Adrenal gland (tissue), 12 donors: ENCODE data around the gene ITGA3. TPM values are rescaled to one million over a fixed set of nuclear protein-coding genes. Genes with fewer than 3 reads are reported as not detected.
A peak's percentile ranks its signal among the peaks of the same experiment; 100 is the strongest.

Experiments
- DNase-seq, 7 donors: peaks; one replicate each; pipeline ENCODE4 v3.0.0-alpha.2; 2019 to 2020
- H3K27ac ChIP-seq, 5 donors: fragments of 200-600 bp; sonication (generic) in 4 of 5; 1 replicate in 3 of 5; 2 replicates in 2 of 5; pipeline versions ENCODE4 v1.5.1 to v1.8.0; 2016 to 2020; ENCODE audit warnings: mild to moderate bottlenecking in 1 of 5
- H3K27me3 ChIP-seq: fragments of 200-600 bp; 2 replicates; pipeline ENCODE4 v1.8.0; 2021
- H3K36me3 ChIP-seq, 2 donors: fragments of 200-600 bp; replicated peaks in 1 of 2; 1 replicate in 1 of 2; 2 replicates in 1 of 2; pipeline versions ENCODE4 v1.5.1 to v1.8.0; 2018 to 2022
- H3K4me1 ChIP-seq, 2 donors: fragments of 200-600 bp; replicated peaks in 1 of 2; 1 replicate in 1 of 2; 2 replicates in 1 of 2; pipeline versions ENCODE4 v1.5.1 to v1.8.0; 2018 to 2021
- H3K4me3 ChIP-seq, 4 donors: fragments of 200-600 bp; sonication (generic) in 3 of 4; one replicate each; pipeline ENCODE4 v1.5.1; 2016 to 2018
- H3K9me3 ChIP-seq, 3 donors: fragments of 200-600 bp; sonication (generic) in 1 of 3; replicated peaks in 1 of 3; 1 replicate in 2 of 3; 2 replicates in 1 of 3; pipeline versions ENCODE4 v1.5.1 to v1.8.0; 2016 to 2021
- POLR2A ChIP-seq, 2 donors: fragments of 450-650 bp; IDR thresholded peaks; one replicate each; pipeline ENCODE4 v1.6.1; 2017; ENCODE audit warnings: antibody characterized with exemption in 2 of 2, mild to moderate bottlenecking in 2 of 2, moderate library complexity in 1 of 2
- WGBS, 4 donors: extraction: QIAGEN DNeasy Blood & Tissue Kit in 2 of 4; methylation state at CpG; one replicate each; pipeline versions ENCODE4 v1.1.5 to v1.1.7; 2013 to 2017; 5-methylcytosine and 5-hydroxymethylcytosine counted together
- intact Hi-C, 2 donors: fragments of 100-400 bp; cut with DNase I; formaldehyde crosslinking; loops; one replicate each; pipeline versions ENCODE4 v1.14.1 to v1.15.0; 2022 to 2023
- polyA plus RNA-seq, 3 donors: library from polyadenylated mRNA; stranded (reverse); fragments of 200-250 nt in 2 of 3; fragments of 350-450 nt in 1 of 3; fragmentation: Illumina TruSeq in 1 of 3; extraction: RNeasy Lipid Tissue Mini Kit (QIAGEN cat#74804) in 1 of 3; gene quantifications; one replicate each; pipeline ENCODE4 v1.2.3, GENCODE V29; 2013 to 2014
- total RNA-seq, 9 donors: library from RNA; depleted of rRNA in 4 of 9; stranded (reverse); fragments of >200 nt in 4 of 9; fragments of 120-200 nt in 1 of 9; fragmentation: NEBNext Ultra II Directional in 1 of 9; extraction: Animal tissue kit (Norgen Biotek cat#: 25700) in 1 of 9; gene quantifications; one replicate each; pipeline versions ENCODE4 v1.1.0 to v1.2.4, GENCODE V29; 2013 to 2023
- TF ChIP-seq, protein P1 (sequence below), 6 experiments: fragments of 450-650 bp in 4 of 6; fragments of 200-600 bp in 2 of 6; sonication (generic) in 1 of 6; IDR thresholded peaks; 1 replicate in 5 of 6; 2 replicates in 1 of 6; pipeline versions ENCODE4 v1.5.1 to v1.8.0; 2016 to 2021; ENCODE audit warnings: antibody characterized with exemption in 6 of 6, mild to moderate bottlenecking in 2 of 6, moderate library complexity in 1 of 6
- donor health status: healthy with polysubstance abuse.
- donor health status: Bipolar disorder and iron deficiency.
- donor health status: DM: yes; HTN: yes; CAD: no.
- donor health status: DM: no; HTN: no; CAD: no.
- donor health status: DM: no; HTN: no; CAD: no.
- donor health status: DM: yes; HTN: yes; CAD: no.

ITGA3 gene
- total and polyA plus RNA-seq, 12 donors: 20.9 to 206 (median 131) TPM

DNA sequence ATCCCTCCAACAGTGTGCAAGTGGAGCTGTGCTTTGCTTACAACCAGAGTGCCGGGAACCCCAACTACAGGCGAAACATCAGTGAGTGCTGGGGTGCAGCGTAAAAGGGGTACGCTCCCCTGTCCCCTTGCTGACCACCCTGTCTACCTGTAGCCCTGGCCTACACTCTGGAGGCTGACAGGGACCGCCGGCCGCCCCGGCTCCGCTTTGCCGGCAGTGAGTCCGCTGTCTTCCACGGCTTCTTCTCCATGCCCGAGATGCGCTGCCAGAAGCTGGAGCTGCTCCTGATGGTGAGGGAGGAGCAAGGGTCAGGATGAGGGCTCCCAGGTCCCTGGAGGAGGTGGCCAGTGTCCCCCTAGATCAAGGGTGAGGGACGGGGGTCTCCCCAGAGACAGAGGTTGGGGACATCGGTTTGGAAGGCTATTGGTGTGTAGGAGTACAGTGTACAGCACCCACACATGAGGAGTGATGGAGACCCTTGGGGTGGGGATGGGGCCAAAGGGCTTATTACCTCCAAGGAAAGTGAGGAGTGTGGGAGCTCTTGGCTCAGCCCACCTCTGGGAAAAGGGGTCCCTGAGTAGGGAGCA, 19.6 kb downstream of the ITGA3 start:
- Histone ChIP-seq H3K4me1 (peaks cover 0 to 8% of the 10 kb centered on the region in 2 donors), H3K4me3 (no peak overlapping the region), H3K27me3 (no peaks in the 10 kb centered on the region), H3K27ac (no peak overlapping the region), H3K9me3 (no peaks in the 10 kb centered on the region), H3K36me3 (peaks cover 0 to 86% of the 10 kb centered on the region in 2 donors)
- WGBS, 4 donors: 93 to 94% (median 94%) methylated on average over 12 to 16 of the region's 16 CpGs; no CpG with 5 or more reads in 1 of the 4 donors
- DNase-seq: no peak
- no peak for TF ChIP-seq POLR2A (IDR thresholded peaks at IDR 0.05)
- TF ChIP-seq, protein P1, sequence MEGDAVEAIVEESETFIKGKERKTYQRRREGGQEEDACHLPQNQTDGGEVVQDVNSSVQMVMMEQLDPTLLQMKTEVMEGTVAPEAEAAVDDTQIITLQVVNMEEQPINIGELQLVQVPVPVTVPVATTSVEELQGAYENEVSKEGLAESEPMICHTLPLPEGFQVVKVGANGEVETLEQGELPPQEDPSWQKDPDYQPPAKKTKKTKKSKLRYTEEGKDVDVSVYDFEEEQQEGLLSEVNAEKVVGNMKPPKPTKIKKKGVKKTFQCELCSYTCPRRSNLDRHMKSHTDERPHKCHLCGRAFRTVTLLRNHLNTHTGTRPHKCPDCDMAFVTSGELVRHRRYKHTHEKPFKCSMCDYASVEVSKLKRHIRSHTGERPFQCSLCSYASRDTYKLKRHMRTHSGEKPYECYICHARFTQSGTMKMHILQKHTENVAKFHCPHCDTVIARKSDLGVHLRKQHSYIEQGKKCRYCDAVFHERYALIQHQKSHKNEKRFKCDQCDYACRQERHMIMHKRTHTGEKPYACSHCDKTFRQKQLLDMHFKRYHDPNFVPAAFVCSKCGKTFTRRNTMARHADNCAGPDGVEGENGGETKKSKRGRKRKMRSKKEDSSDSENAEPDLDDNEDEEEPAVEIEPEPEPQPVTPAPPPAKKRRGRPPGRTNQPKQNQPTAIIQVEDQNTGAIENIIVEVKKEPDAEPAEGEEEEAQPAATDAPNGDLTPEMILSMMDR (IDR thresholded peaks at IDR 0.05): no peak
- intact Hi-C loops: no loop called here

DNA sequence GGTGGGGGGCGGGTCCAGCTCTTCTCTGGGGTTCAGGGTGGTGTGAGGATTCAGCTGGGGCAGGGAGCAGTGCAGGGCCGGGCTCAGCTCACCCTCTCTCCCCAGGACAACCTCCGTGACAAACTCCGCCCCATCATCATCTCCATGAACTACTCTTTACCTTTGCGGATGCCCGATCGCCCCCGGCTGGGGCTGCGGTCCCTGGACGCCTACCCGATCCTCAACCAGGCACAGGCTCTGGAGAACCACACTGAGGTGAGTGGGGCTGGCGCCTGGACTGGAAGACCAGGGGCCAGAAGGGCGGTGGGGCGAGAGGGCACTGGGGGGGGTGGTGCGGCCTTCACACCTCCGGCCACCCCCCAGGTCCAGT, 20.3 kb downstream of the ITGA3 start:
- H3K36me3 ChIP-seq: peaks cover 0 to 81% of the 10 kb centered on the region in 2 donors
- TF ChIP-seq POLR2A (IDR thresholded peaks at IDR 0.05): no peak
- TF ChIP-seq, protein P1 (IDR thresholded peaks at IDR 0.05): no peak
- H3K9me3 ChIP-seq: no peaks in the 10 kb centered on the region
- no peaks in the 10 kb centered on the region for H3K27me3 ChIP-seq
- peaks cover 0 to 8% of the 10 kb centered on the region in 2 donors for H3K4me1 ChIP-seq
- no peak overlapping the region for H3K4me3 ChIP-seq
- DNase-seq: no peak
- 91 to 96% (median 92%) methylated on average over 13 to 16 of the region's 16 CpGs for WGBS, 4 donors
- H3K27ac ChIP-seq: no peak overlapping the region
- intact Hi-C loops: no loop called here

DNA sequence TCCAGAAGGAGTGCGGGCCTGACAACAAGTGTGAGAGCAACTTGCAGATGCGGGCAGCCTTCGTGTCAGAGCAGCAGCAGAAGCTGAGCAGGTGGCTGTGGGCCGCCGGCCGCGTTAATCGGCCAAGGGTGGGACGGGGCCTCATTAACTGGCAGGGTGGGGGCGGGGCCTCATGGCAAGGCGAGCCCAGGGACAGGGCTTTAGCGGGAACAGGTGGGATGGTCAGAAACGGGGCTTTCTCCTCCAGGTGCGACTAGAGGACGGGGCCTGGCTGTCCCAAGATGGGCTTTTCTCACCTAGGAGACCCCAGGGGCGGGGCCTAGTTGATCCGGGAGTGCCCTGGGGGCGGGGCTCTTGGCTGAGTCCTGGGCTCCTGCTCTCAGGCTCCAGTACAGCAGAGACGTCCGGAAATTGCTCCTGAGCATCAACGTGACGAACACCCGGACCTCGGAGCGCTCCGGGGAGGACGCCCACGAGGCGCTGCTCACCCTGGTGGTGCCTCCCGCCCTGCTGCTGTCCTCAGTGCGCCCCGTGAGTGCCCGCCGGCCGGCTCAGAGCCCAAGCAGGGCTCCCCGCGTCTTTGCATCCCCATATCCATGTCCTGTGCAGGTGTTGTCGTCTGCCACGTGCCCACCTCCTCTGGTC, 20.8 kb downstream of the ITGA3 start:
- no peak overlapping the region for H3K4me3 ChIP-seq
- peaks cover 0 to 81% of the 10 kb centered on the region in 2 donors for H3K36me3 ChIP-seq
- TF ChIP-seq, protein P1 (IDR thresholded peaks at IDR 0.05): peak in 1 of 6 experiments; percentile 4
- no peak for TF ChIP-seq POLR2A (IDR thresholded peaks at IDR 0.05)
- H3K4me1 ChIP-seq: peaks cover 0 to 8% of the 10 kb centered on the region in 2 donors
- 73 to 78% (median 74%) methylated on average over 27 to 39 of the region's 39 CpGs for WGBS, 4 donors
- no peaks in the 10 kb centered on the region for H3K27me3 ChIP-seq
- no peak overlapping the region for H3K27ac ChIP-seq
- intact Hi-C loops: no loop called here
- H3K9me3 ChIP-seq: no peaks in the 10 kb centered on the region
- DNase-seq: no peak

DNA sequence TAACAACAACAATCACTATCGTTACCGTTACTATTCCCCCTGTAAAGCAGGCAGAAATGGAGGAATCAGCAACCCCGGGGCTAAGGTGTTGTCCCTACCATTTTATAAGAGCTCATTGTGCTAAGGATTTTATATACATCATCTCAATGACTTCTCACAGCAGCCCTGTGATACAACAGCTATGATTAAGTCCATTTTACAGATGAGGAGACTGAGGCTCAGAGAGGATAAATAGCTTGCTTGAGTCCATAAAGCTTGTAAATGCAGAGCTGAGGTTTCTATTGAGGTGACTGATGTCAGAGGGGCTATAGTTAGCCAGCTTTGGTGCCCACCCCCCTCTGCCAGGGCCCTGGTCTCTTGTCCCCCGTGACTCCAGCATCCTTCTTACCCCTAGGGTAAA, 22.5 kb downstream of the ITGA3 start:
- Histone ChIP-seq H3K27me3 (no peaks in the 10 kb centered on the region), H3K36me3 (peaks cover 0 to 77% of the 10 kb centered on the region in 2 donors), H3K4me1 (no peaks in the 10 kb centered on the region), H3K9me3 (no peaks in the 10 kb centered on the region), H3K27ac (no peak overlapping the region), H3K4me3 (no peak overlapping the region)
- WGBS, 4 donors: 94 to 96% (median 95%) methylated on average over 4 of the region's 4 CpGs
- no peak for TF ChIP-seq POLR2A (IDR thresholded peaks at IDR 0.05)
- TF ChIP-seq, protein P1 (IDR thresholded peaks at IDR 0.05): no peak
- intact Hi-C loops: no loop called here
- no peak for DNase-seq
